Measurements from ENCODE around the gene ANGPTL2.

Gene ANGPTL2

GRCh38 chr9:127092041-127092608 lies 30.3 kb downstream of the ANGPTL2 start:
- DNase-seq: peak; percentile 15

- peak; percentile 38 for DNase-seq
Measured at GRCh38 chr9:127091526-127091925, 30.9 kb downstream of the ANGPTL2 start.

- peak; percentile 40 for DNase-seq
Measured at GRCh38 chr9:127090341-127090985, 32.0 kb downstream of the ANGPTL2 start.

GRCh38 chr9:127089631-127090081 lies 32.8 kb downstream of the ANGPTL2 start:
- DNase-seq: no peak

- DNase-seq: peak; percentile 38
Measured at GRCh38 chr9:127088724-127089615, 33.5 kb downstream of the ANGPTL2 start.

- peak; percentile 13 for DNase-seq
Measured at GRCh38 chr9:127087836-127088235, 34.6 kb downstream of the ANGPTL2 start.

GRCh38 chr9:127087411-127087810 lies 35.0 kb downstream of the ANGPTL2 start:
- peak; percentile 17 for DNase-seq

- no peak for DNase-seq
Measured at GRCh38 chr9:127086771-127087170, 35.7 kb downstream of the ANGPTL2 start.

- no peak for DNase-seq
Measured at GRCh38 chr9:127085186-127085585, 37.2 kb downstream of the ANGPTL2 start.

GRCh38 chr9:127084076-127085039 lies 38.1 kb downstream of the ANGPTL2 start:
- peak; percentile 44 for DNase-seq

- peak; percentile 54 for DNase-seq
Measured at GRCh38 chr9:127083138-127083980, 39.1 kb downstream of the ANGPTL2 start.

GRCh38 chr9:127081250-127082185 lies 40.9 kb downstream of the ANGPTL2 start:
- DNase-seq: peak; percentile 43

GRCh38 chr9:127079446-127080140 lies 42.8 kb downstream of the ANGPTL2 start:
- DNase-seq: peak; percentile 18

- peak; percentile 13 for DNase-seq
Measured at GRCh38 chr9:127078988-127079387, 43.4 kb downstream of the ANGPTL2 start.

- peak; percentile 3 for DNase-seq
Measured at GRCh38 chr9:127078336-127078735, 44.1 kb downstream of the ANGPTL2 start.

- DNase-seq: peak; percentile 37
Measured at GRCh38 chr9:127077644-127077946, 44.8 kb downstream of the ANGPTL2 start.

GRCh38 chr9:127076860-127077643 lies 45.4 kb downstream of the ANGPTL2 start:
- peak; percentile 50 for DNase-seq

- no peak for DNase-seq
Measured at GRCh38 chr9:127075624-127076372, 46.6 kb downstream of the ANGPTL2 start.

All from islet precursor cell (in vitro differentiated cells).